NCI-H2029 (cell line): ENCODE data around the gene ALKBH2.
A peak's percentile ranks its signal among the peaks of the same experiment; 100 is the strongest.

Source experiments
- DNase-seq: peaks from one replicate; lab custom pipeline; 2025; lab: John Stamatoyannopoulos, UW

ALKBH2 gene

GRCh38 chr12:109093022-109093918 is at the start of gene ALKBH2:
Gene ALKBH2, minus strand, starts transcription at chr12:109093472. Its CDS starts 686 bp downstream, at chr12:109092786.
- peak; percentile 90 for DNase-seq

GRCh38 chr12:109140560-109140959 is 47.3 kb upstream of the ALKBH2 start:
- no peak for DNase-seq

- no peak for DNase-seq
Observed at GRCh38 chr12:109139791-109140190, 46.5 kb upstream of the ALKBH2 start.

GRCh38 chr12:109139360-109139759 is 46.1 kb upstream of the ALKBH2 start:
- DNase-seq = no peak

GRCh38 chr12:109137055-109137454 is 43.8 kb upstream of the ALKBH2 start:
- no peak for DNase-seq

- DNase-seq = no peak
Observed at GRCh38 chr12:109134186-109134917, 41.1 kb upstream of the ALKBH2 start.

- DNase-seq = no peak
Observed at GRCh38 chr12:109131154-109132050, 38.1 kb upstream of the ALKBH2 start.

- no peak for DNase-seq
Observed at GRCh38 chr12:109130297-109131153, 37.3 kb upstream of the ALKBH2 start.

GRCh38 chr12:109127533-109128242 is 34.4 kb upstream of the ALKBH2 start:
- no peak for DNase-seq

- no peak for DNase-seq
Observed at GRCh38 chr12:109126784-109127183, 33.5 kb upstream of the ALKBH2 start.

GRCh38 chr12:109125791-109126190 is 32.5 kb upstream of the ALKBH2 start:
- no peak for DNase-seq

GRCh38 chr12:109124878-109125648 is 31.8 kb upstream of the ALKBH2 start:
- DNase-seq = no peak

GRCh38 chr12:109121346-109121880 is 28.1 kb upstream of the ALKBH2 start:
- no peak for DNase-seq

- DNase-seq = no peak
Observed at GRCh38 chr12:109120557-109120956, 27.3 kb upstream of the ALKBH2 start.

- DNase-seq = no peak
Observed at GRCh38 chr12:109120095-109120494, 26.8 kb upstream of the ALKBH2 start.

GRCh38 chr12:109116611-109116949 is 23.3 kb upstream of the ALKBH2 start:
- DNase-seq = no peak

- DNase-seq = no peak
Observed at GRCh38 chr12:109115758-109116610, 22.7 kb upstream of the ALKBH2 start, which contains the start of gene ACACB. Gene ACACB, plus strand, starts transcription at chr12:109116587. Its CDS starts 22,819 bp downstream, at chr12:109139406.

GRCh38 chr12:109115404-109115757 is 22.1 kb upstream of the ALKBH2 start:
- DNase-seq = no peak

GRCh38 chr12:109114644-109115043 is 21.4 kb upstream of the ALKBH2 start:
- DNase-seq = no peak
